B cell (primary cell): Measurements from ENCODE around the gene LRRC74B. TPM values are rescaled to one million over a fixed set of nuclear protein-coding genes. Genes with fewer than 3 reads are reported as not detected.
"Not testable (repeated sequence)": the region's sequence is repeated elsewhere in the genome, so short reads cannot be mapped to it uniquely, and the experiment has no call there.

Experiments
- ATAC-seq: fragments of 200-7000 bp; cut with Tn5 transposase; one replicate; pipeline ENCODE4 v1.10.0; 2021; ENCODE audit warnings: low read depth, mild to moderate bottlenecking, moderate number of reproducible peaks, moderate library complexity
- CTCF ChIA-PET: fragments of 350-600 bp; sonication (Branson Sonifier 250); formaldehyde crosslinking; loops from one replicate; lab custom pipeline; 2021; ENCODE audit warnings: antibody characterized with exemption, inconsistent platforms; lab: Charles Lee
- POLR2A ChIA-PET: fragments of 350-600 bp; sonication (Branson Sonifier 250); formaldehyde crosslinking; loops from one replicate; lab custom pipeline; 2021; ENCODE audit warnings: antibody characterized with exemption; lab: Charles Lee
- DNase-seq: peaks from one replicate; pipeline ENCODE4 v3.0.0; 2013
- H2AFZ ChIP-seq: 2 replicates; pipeline ENCODE4 v1.6.1; 2012; ENCODE audit warnings: mild to moderate bottlenecking, low read depth, low read length; ENCODE audit not compliant: insufficient read depth, poor library complexity, severe bottlenecking
- H3K27ac ChIP-seq, 2 donors: 1 replicate in 1 of 2; 2 replicates in 1 of 2; pipeline ENCODE4 v1.5.1; 2012 to 2013; ENCODE audit warnings: low read length in 2 of 2, mild to moderate bottlenecking in 2 of 2, moderate library complexity in 1 of 2
- H3K27me3 ChIP-seq, 4 experiments: fragments of 200-600 bp in 1 of 4; sonication (generic) in 1 of 4; replicated peaks in 1 of 4; 1 replicate in 2 of 4; 2 replicates in 2 of 4; pipeline versions ENCODE4 v1.6.1 to v1.7.0; 2013 to 2016; ENCODE audit warnings: low read length in 3 of 4, mild to moderate bottlenecking in 2 of 4, mixed read lengths in 1 of 4, moderate library complexity in 1 of 4; ENCODE audit not compliant: insufficient read depth in 4 of 4, control insufficient read depth in 3 of 4; ENCODE audit errors: control extremely low read depth in 1 of 4
- H3K36me3 ChIP-seq, 2 experiments: replicated peaks in 1 of 2; 1 replicate in 1 of 2; 2 replicates in 1 of 2; pipeline versions ENCODE4 v1.6.1 to v1.7.1; 2013; ENCODE audit warnings: low read length in 1 of 2; ENCODE audit not compliant: insufficient read depth in 2 of 2, control insufficient read depth in 1 of 2; ENCODE audit errors: control extremely low read depth in 1 of 2, extremely low read depth in 1 of 2
- H3K4me1 ChIP-seq, 2 donors: fragments of 200-600 bp in 1 of 2; sonication (generic) in 1 of 2; 1 replicate in 1 of 2; 2 replicates in 1 of 2; pipeline versions ENCODE4 v1.5.1 to v1.6.1; 2013 to 2017; ENCODE audit warnings: low read length in 2 of 2; ENCODE audit not compliant: control insufficient read depth in 2 of 2, insufficient read depth in 2 of 2
- H3K4me2 ChIP-seq: replicated peaks from 2 replicates; pipeline ENCODE3; 2012; ENCODE audit warnings: mild to moderate bottlenecking, low read depth, low read length; ENCODE audit not compliant: poor library complexity, severe bottlenecking
- H3K4me3 ChIP-seq, 5 experiments: fragments of 200-600 bp in 1 of 5; sonication (generic) in 1 of 5; 1 replicate in 3 of 5; 2 replicates in 2 of 5; pipeline versions ENCODE4 v1.5.1 to v1.7.0; 2011 to 2016; ENCODE audit warnings: low read length in 4 of 5, mild to moderate bottlenecking in 4 of 5, low read depth in 2 of 5, control low read depth in 1 of 5, moderate library complexity in 1 of 5; ENCODE audit not compliant: insufficient read depth in 1 of 5; ENCODE audit errors: control extremely low read depth in 1 of 5, extremely low read depth in 1 of 5
- H3K79me2 ChIP-seq: fragments of 200-600 bp; sonication (generic); one replicate; pipeline ENCODE4 v1.6.0; 2016; ENCODE audit warnings: low read length; ENCODE audit not compliant: control insufficient read depth, insufficient read depth
- H3K9ac ChIP-seq: fragments of 200-600 bp; sonication (generic); 2 replicates; pipeline ENCODE4 v1.6.1; 2017; ENCODE audit warnings: mild to moderate bottlenecking, low read length, moderate library complexity
- H3K9me3 ChIP-seq, 3 donors: one replicate each; pipeline versions ENCODE4 v1.6.1 to v1.7.1; 2013; ENCODE audit warnings: low read length in 2 of 3; ENCODE audit not compliant: control insufficient read depth in 2 of 3, insufficient read depth in 1 of 3; ENCODE audit errors: control extremely low read depth in 1 of 3
- H4K20me1 ChIP-seq: 2 replicates; pipeline ENCODE4 v1.6.0; 2012; ENCODE audit warnings: mild to moderate bottlenecking, low read length; ENCODE audit not compliant: insufficient read depth, control insufficient read depth, poor library complexity, severe bottlenecking
- H3K27ac Mint-ChIP-seq: one replicate; pipeline ENCODE4 v1.8.0; 2021; ENCODE audit warnings: mixed read lengths
- H3K27me3 Mint-ChIP-seq: one replicate; pipeline ENCODE4 v1.8.0; 2021; ENCODE audit warnings: mixed read lengths
- H3K4me1 Mint-ChIP-seq: one replicate; pipeline ENCODE4 v1.8.0; 2021; ENCODE audit warnings: mixed read lengths
- H3K4me3 Mint-ChIP-seq: one replicate; pipeline ENCODE4 v1.8.0; 2021; ENCODE audit warnings: mixed read lengths
- H3K9me3 Mint-ChIP-seq: one replicate; pipeline ENCODE4 v1.8.0; 2022; ENCODE audit warnings: mixed read lengths; ENCODE audit not compliant: insufficient read depth
- EZH2 ChIP-seq: IDR thresholded peaks from 2 replicates; pipeline ENCODE4 v1.6.1; 2012; ENCODE audit warnings: borderline replicate concordance, low read depth, mild to moderate bottlenecking, moderate library complexity, low read length; ENCODE audit not compliant: insufficient read depth, poor library complexity, severe bottlenecking
- WGBS: methylation state at CpG from one replicate; pipeline ENCODE4 v1.1.5; 2013; ENCODE audit warnings: missing lambda C conversion rate; ENCODE audit not compliant: insufficient coverage; 5-methylcytosine and 5-hydroxymethylcytosine counted together
- intact Hi-C: fragments of 100-400 bp; cut with micrococcal nuclease; formaldehyde crosslinking; loops from one replicate; pipeline ENCODE4 v1.10.0; 2022
- polyA plus RNA-seq: library from polyadenylated mRNA; depleted of rRNA; stranded (reverse); fragments of >200 nt; gene quantifications from 2 replicates; pipeline ENCODE4 v1.2.3, GENCODE V29; 2012
- total RNA-seq, 2 donors: library from RNA; stranded (reverse); fragments of 120-200 nt in 1 of 2; gene quantifications; 1 replicate in 1 of 2; 2 replicates in 1 of 2; pipeline versions ENCODE4 v1.2.3 to v1.2.4, GENCODE V29; 2013 to 2022
- TF ChIP-seq, protein P1 (sequence below): fragments of 200-600 bp; IDR thresholded peaks from one replicate; pipeline ENCODE4 v1.8.0; 2022; ENCODE audit warnings: antibody characterized with exemption, mild to moderate bottlenecking

The LRRC74B gene
- total and polyA plus RNA-seq, 2 donors (not counting 1 experiment from before 2014, with no cell fraction given): 0.01 to 0.17 TPM

DNA sequence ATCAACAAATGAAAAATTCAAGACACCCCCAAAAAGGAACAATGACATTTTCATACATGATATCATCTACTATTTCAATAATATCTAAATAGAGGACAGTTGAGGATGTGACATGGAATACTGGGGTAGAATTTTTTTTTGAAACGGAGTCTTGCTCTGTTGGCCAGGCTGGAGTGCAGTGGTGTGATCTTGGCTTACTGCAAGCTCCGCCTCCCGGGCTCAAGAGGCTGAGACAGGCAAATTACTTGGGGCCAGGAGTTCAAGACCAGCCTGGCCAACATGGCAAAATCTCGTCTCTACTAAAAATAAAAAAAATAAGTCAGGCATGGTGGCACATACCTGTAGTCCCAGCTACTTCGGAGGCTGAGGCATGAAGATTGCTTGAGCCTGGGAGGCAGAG, 41.4 kb downstream of the LRRC74B start:
- H3K27ac Mint-ChIP-seq: no peak overlapping the region
- H3K4me1 ChIP-seq: no peaks in the 10 kb centered on the region
- ChIA-PET CTCF (no interaction called here), POLR2A (no interaction called here)
- no peaks in the 10 kb centered on the region for H3K4me1 Mint-ChIP-seq
- no peak for DNase-seq
- H4K20me1 ChIP-seq: no peaks in the 10 kb centered on the region
- TF ChIP-seq, protein P1, sequence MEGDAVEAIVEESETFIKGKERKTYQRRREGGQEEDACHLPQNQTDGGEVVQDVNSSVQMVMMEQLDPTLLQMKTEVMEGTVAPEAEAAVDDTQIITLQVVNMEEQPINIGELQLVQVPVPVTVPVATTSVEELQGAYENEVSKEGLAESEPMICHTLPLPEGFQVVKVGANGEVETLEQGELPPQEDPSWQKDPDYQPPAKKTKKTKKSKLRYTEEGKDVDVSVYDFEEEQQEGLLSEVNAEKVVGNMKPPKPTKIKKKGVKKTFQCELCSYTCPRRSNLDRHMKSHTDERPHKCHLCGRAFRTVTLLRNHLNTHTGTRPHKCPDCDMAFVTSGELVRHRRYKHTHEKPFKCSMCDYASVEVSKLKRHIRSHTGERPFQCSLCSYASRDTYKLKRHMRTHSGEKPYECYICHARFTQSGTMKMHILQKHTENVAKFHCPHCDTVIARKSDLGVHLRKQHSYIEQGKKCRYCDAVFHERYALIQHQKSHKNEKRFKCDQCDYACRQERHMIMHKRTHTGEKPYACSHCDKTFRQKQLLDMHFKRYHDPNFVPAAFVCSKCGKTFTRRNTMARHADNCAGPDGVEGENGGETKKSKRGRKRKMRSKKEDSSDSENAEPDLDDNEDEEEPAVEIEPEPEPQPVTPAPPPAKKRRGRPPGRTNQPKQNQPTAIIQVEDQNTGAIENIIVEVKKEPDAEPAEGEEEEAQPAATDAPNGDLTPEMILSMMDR: no peak
- no peak for TF ChIP-seq EZH2
- H3K4me3 ChIP-seq: no peak overlapping the region
- H3K9me3 ChIP-seq: no peaks in the 10 kb centered on the region
- H3K9me3 Mint-ChIP-seq: no peaks in the 10 kb centered on the region
- no peak for ATAC-seq
- no peak overlapping the region for H3K9ac ChIP-seq
- no peak overlapping the region for H3K27ac ChIP-seq
- H3K4me2 ChIP-seq: no peak overlapping the region
- no peak overlapping the region for H2AFZ ChIP-seq
- no peaks in the 10 kb centered on the region for H3K79me2 ChIP-seq
- intact Hi-C loops: no loop called here
- no peak overlapping the region for H3K4me3 Mint-ChIP-seq
- H3K27me3 ChIP-seq: no peaks in the 10 kb centered on the region
- peaks cover 12% of the 10 kb centered on the region for H3K27me3 Mint-ChIP-seq
- WGBS: 100% methylated on average over 4 of the region's 5 CpGs
- no peaks in the 10 kb centered on the region for H3K36me3 ChIP-seq

DNA sequence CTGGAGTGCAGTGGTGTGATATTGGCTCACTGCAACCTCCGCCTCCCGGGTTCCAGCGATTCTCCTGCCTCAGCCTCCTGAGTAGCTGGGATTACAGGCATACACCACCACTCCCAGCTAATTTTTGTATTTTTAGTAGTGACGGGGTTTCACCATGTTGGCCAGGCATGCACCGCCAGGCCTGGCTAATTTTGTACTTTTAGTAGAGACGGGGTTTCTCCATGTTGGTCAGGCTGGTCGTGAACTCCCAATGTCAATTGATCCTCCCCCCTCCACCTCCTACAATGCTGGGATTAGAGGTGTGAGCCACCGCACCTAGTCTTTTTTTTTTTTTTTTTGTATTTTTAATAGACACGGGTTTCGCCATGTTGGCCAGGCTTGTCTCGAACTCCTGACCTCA, 42.2 kb downstream of the LRRC74B start:
- H4K20me1 ChIP-seq, H3K4me1 ChIP-seq, DNase-seq, ATAC-seq, H3K4me3 Mint-ChIP-seq, H3K27me3 ChIP-seq, H3K36me3 ChIP-seq, intact Hi-C loops, CTCF ChIA-PET, POLR2A ChIA-PET, H3K27ac ChIP-seq, H3K4me2 ChIP-seq, H2AFZ ChIP-seq, H3K9me3 Mint-ChIP-seq, H3K9ac ChIP-seq, H3K27ac Mint-ChIP-seq, H3K4me1 Mint-ChIP-seq, H3K4me3 ChIP-seq, H3K79me2 ChIP-seq, H3K9me3 ChIP-seq: not testable (repeated sequence)
- H3K27me3 Mint-ChIP-seq: peaks cover 12% of the 10 kb centered on the region
- WGBS: 83% methylated on average over 1 of the region's 11 CpGs

DNA sequence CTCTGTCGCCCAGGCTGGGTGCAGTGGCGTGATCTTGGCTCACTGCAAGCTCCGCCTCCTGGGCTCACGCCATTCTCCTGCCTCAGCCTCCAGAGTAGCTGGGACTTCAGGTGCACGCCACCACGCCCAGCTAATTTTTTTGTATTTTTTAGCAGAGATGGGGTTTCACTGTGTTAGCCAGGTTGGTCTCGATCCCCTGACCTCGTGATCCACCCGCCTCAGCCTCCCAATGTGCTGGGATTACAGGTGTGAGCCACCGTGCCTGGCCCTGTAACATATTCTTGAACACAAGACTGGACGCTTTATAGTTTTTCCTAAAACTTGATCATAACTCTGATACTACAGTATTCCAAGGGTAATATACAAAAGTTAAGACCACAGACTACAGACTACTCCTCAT, 45.5 kb downstream of the LRRC74B start:
- DNase-seq, H3K4me2 ChIP-seq, H3K27ac ChIP-seq, H3K4me1 Mint-ChIP-seq, POLR2A ChIA-PET, H3K27me3 ChIP-seq, H4K20me1 ChIP-seq, H3K9me3 ChIP-seq, intact Hi-C loops, H3K27me3 Mint-ChIP-seq, H3K4me3 ChIP-seq, H3K4me1 ChIP-seq, H3K27ac Mint-ChIP-seq, H2AFZ ChIP-seq, H3K36me3 ChIP-seq, H3K9ac ChIP-seq, H3K4me3 Mint-ChIP-seq, H3K9me3 Mint-ChIP-seq, ATAC-seq, H3K79me2 ChIP-seq: not testable (repeated sequence)
- 92% methylated on average over 7 of the region's 11 CpGs for WGBS
- CTCF ChIA-PET: interaction anchor here (1.0 to 1.5 kb wide), 2 partner anchors 11 to 12 kb away, joined by 3 to 7 read pairs; no protein-coding TSS in a partner anchor
